HG03066 (cell line): ENCODE data around the gene JOSD2.
"Not testable (repeated sequence)": the region's sequence is repeated elsewhere in the genome, so short reads cannot be mapped to it uniquely, and the experiment has no call there.

Experiments
- ATAC-seq: cut with Tn5 transposase; IDR thresholded peaks from one replicate; pipeline ENCODE4 v1.9.1; 2021; ENCODE audit warnings: low read depth; ENCODE audit not compliant: unreplicated experiment

JOSD2 gene

GRCh38 chr19:50478901-50479715, 31.9 kb downstream of the JOSD2 start:
- no peak for ATAC-seq

GRCh38 chr19:50477751-50478515, 33.1 kb downstream of the JOSD2 start:
- no peak for ATAC-seq

GRCh38 chr19:50476907-50477238, 34.1 kb downstream of the JOSD2 start:
- no peak for ATAC-seq

- ATAC-seq, result peak; percentile 68
Observed at GRCh38 chr19:50476224-50476906, 34.6 kb downstream of the JOSD2 start, which contains the start of the genes EMC10 and GARIN5A. EMC10 (plus strand) TSS chr19:50476507; CDS start chr19:50476545, 38 bp downstream. GARIN5A (minus strand) TSS chr19:50476848; CDS start chr19:50476388, 460 bp downstream.

GRCh38 chr19:50475736-50476223, 35.2 kb downstream of the JOSD2 start:
- ATAC-seq, result peak; percentile 16

GRCh38 chr19:50475101-50475568, 35.9 kb downstream of the JOSD2 start:
- ATAC-seq, result no peak

- not testable (repeated sequence) for ATAC-seq
Observed at GRCh38 chr19:50473336-50473735, 37.7 kb downstream of the JOSD2 start.

- no peak for ATAC-seq
Observed at GRCh38 chr19:50468818-50469217, 42.2 kb downstream of the JOSD2 start.

- ATAC-seq, result no peak
Observed at GRCh38 chr19:50467566-50467965, 43.4 kb downstream of the JOSD2 start.

GRCh38 chr19:50466706-50467039, 44.3 kb downstream of the JOSD2 start:
- no peak for ATAC-seq

- ATAC-seq, result no peak
Observed at GRCh38 chr19:50465986-50466705, 44.8 kb downstream of the JOSD2 start.

- ATAC-seq, result no peak
Observed at GRCh38 chr19:50465000-50465399, 46.0 kb downstream of the JOSD2 start.

- ATAC-seq, result no peak
Observed at GRCh38 chr19:50464348-50464747, 46.6 kb downstream of the JOSD2 start.

GRCh38 chr19:50462970-50463369, 48.0 kb downstream of the JOSD2 start:
- no peak for ATAC-seq

GRCh38 chr19:50461066-50461875, 49.7 kb downstream of the JOSD2 start:
- ATAC-seq, result no peak

- peak; percentile 76 for ATAC-seq
Observed at GRCh38 chr19:50460161-50460765, 50.7 kb downstream of the JOSD2 start.

- ATAC-seq, result no peak
Observed at GRCh38 chr19:50459638-50460037, 51.4 kb downstream of the JOSD2 start.

- ATAC-seq, result no peak
Observed at GRCh38 chr19:50459067-50459456, 51.9 kb downstream of the JOSD2 start.

- no peak for ATAC-seq
Observed at GRCh38 chr19:50458396-50459066, 52.5 kb downstream of the JOSD2 start.
